MM.1S (cell line): ENCODE results near the gene SYTL3.

Source experiments
- DNase-seq: peaks from one replicate; pipeline ENCODE4 v3.0.0-alpha.2; 2015
- H2AFZ ChIP-seq: fragments of 300-600 bp; sonication (generic); 2 replicates; pipeline ENCODE4 v1.6.0; 2016; ENCODE audit warnings: antibody characterized with exemption, low read length
- H3F3A ChIP-seq: fragments of 300-600 bp; sonication (generic); 2 replicates; pipeline ENCODE4 v1.6.1; 2016; ENCODE audit warnings: mild to moderate bottlenecking, antibody characterized with exemption, low read length, moderate library complexity, mixed read lengths; ENCODE audit not compliant: insufficient read depth
- H3K27ac ChIP-seq: fragments of 300-600 bp; sonication (generic); 2 replicates; pipeline ENCODE4 v1.5.1; 2016; ENCODE audit warnings: mild to moderate bottlenecking, low read length
- H3K27me3 ChIP-seq: fragments of 300-600 bp; sonication (generic); replicated peaks from 2 replicates; pipeline ENCODE4 v1.6.0; 2016; ENCODE audit warnings: low read length; ENCODE audit not compliant: insufficient read depth
- H3K36me3 ChIP-seq: fragments of 300-600 bp; sonication (generic); replicated peaks from 2 replicates; pipeline ENCODE4 v1.6.1; 2016; ENCODE audit warnings: mild to moderate bottlenecking, low read length, mixed read lengths; ENCODE audit not compliant: insufficient read depth
- H3K4me1 ChIP-seq: fragments of 300-600 bp; sonication (generic); 2 replicates; pipeline ENCODE4 v1.6.1; 2016; ENCODE audit warnings: low read length, mixed read lengths
- H3K4me2 ChIP-seq: fragments of 300-600 bp; sonication (generic); 2 replicates; pipeline ENCODE4 v1.6.0; 2016; ENCODE audit warnings: low read depth, low read length
- H3K4me3 ChIP-seq: fragments of 300-600 bp; sonication (generic); 2 replicates; pipeline ENCODE4 v1.5.1; 2016; ENCODE audit warnings: low read length, mixed read lengths
- H3K79me2 ChIP-seq: fragments of 300-600 bp; sonication (generic); 2 replicates; pipeline ENCODE4 v1.6.1; 2016; ENCODE audit warnings: mixed run types, low read length, mixed read lengths
- H3K9ac ChIP-seq: fragments of 300-600 bp; sonication (generic); 2 replicates; pipeline ENCODE4 v1.6.1; 2016; ENCODE audit warnings: low read length, mixed read lengths
- H3K9me2 ChIP-seq: fragments of 300-600 bp; sonication (generic); replicated peaks from 2 replicates; pipeline ENCODE4 v1.6.1; 2016; ENCODE audit warnings: mild to moderate bottlenecking, low read length, mixed read lengths; ENCODE audit not compliant: insufficient read depth
- H3K9me3 ChIP-seq: fragments of 300-600 bp; sonication (generic); replicated peaks from 2 replicates; pipeline ENCODE4 v1.6.1; 2016; ENCODE audit warnings: mild to moderate bottlenecking, low read length, mixed read lengths; ENCODE audit not compliant: insufficient read depth
- H4K20me1 ChIP-seq: fragments of 300-600 bp; sonication (generic); 2 replicates; pipeline ENCODE4 v1.6.1; 2016; ENCODE audit warnings: mild to moderate bottlenecking, low read length, moderate library complexity, mixed read lengths; ENCODE audit not compliant: insufficient read depth
- CTCF ChIP-seq: fragments of 300-600 bp; sonication (generic); IDR thresholded peaks from 2 replicates; pipeline ENCODE4 v1.5.1; 2016; ENCODE audit warnings: antibody characterized with exemption, low read length, mixed read lengths
- EZH2 ChIP-seq: fragments of 300-600 bp; sonication (generic); optimal IDR thresholded peaks from 2 replicates; pipeline ENCODE3; 2017; ENCODE audit warnings: low read depth, mild to moderate bottlenecking, antibody characterized with exemption, low read length, mixed read lengths
- EZH2phosphoT487 ChIP-seq: fragments of 300-600 bp; sonication (generic); IDR thresholded peaks from 2 replicates; pipeline ENCODE4 v1.6.1; 2018; ENCODE audit warnings: antibody characterized with exemption, low read length

The SYTL3 gene

GRCh38 chr6:158680015-158680414, 30.2 kb downstream of the SYTL3 start:
- no peaks in the 10 kb centered on the region for H3K9me3 ChIP-seq
- no peaks in the 10 kb centered on the region for H3K27me3 ChIP-seq
- no peak overlapping the region for H3K4me2 ChIP-seq
- TF ChIP-seq CTCF (no peak), EZH2 (no peak), EZH2phosphoT487 (no peak)
- no peaks in the 10 kb centered on the region for H3K79me2 ChIP-seq
- H4K20me1 ChIP-seq = no peaks in the 10 kb centered on the region
- no peak overlapping the region for H3K27ac ChIP-seq
- no peaks in the 10 kb centered on the region for H3K36me3 ChIP-seq
- no peaks in the 10 kb centered on the region for H3K9me2 ChIP-seq
- H3K4me1 ChIP-seq = no peaks in the 10 kb centered on the region
- DNase-seq = no peak
- H3K4me3 ChIP-seq = no peak overlapping the region
- no peak overlapping the region for H2AFZ ChIP-seq
- no peak overlapping the region for H3K9ac ChIP-seq
- H3F3A ChIP-seq = no peaks in the 10 kb centered on the region

- no peaks in the 10 kb centered on the region for H3K9me3 ChIP-seq
- H3F3A ChIP-seq = no peaks in the 10 kb centered on the region
- no peak overlapping the region for H3K4me2 ChIP-seq
- H3K4me3 ChIP-seq = no peak overlapping the region
- H2AFZ ChIP-seq = no peak overlapping the region
- no peaks in the 10 kb centered on the region for H3K36me3 ChIP-seq
- H3K79me2 ChIP-seq = no peaks in the 10 kb centered on the region
- H3K27me3 ChIP-seq = no peaks in the 10 kb centered on the region
- no peak overlapping the region for H3K9ac ChIP-seq
- no peaks in the 10 kb centered on the region for H3K9me2 ChIP-seq
- no peaks in the 10 kb centered on the region for H4K20me1 ChIP-seq
- H3K27ac ChIP-seq = no peak overlapping the region
- no peaks in the 10 kb centered on the region for H3K4me1 ChIP-seq
- no peak for TF ChIP-seq CTCF
- no peak for TF ChIP-seq EZH2
- TF ChIP-seq EZH2phosphoT487 = no peak
- DNase-seq = no peak
These were observed 30.6 kb downstream of the SYTL3 start for GRCh38 chr6:158680481-158680880.

GRCh38 chr6:158684311-158684710, 34.5 kb downstream of the SYTL3 start:
- Histone ChIP-seq H3K4me2 (no peak overlapping the region), H3K27ac (no peak overlapping the region), H3K4me1 (peaks cover 8% of the 10 kb centered on the region; the same call in 1 of the 2 replicates), H3K4me3 (no peak overlapping the region), H4K20me1 (no peaks in the 10 kb centered on the region), H3K9me3 (no peaks in the 10 kb centered on the region), H3K9ac (no peak overlapping the region), H3K36me3 (no peaks in the 10 kb centered on the region), H3K79me2 (no peaks in the 10 kb centered on the region), H3K9me2 (no peaks in the 10 kb centered on the region), H3F3A (no peaks in the 10 kb centered on the region), H3K27me3 (no peaks in the 10 kb centered on the region), H2AFZ (no peak overlapping the region)
- no peak for DNase-seq
- no peak for TF ChIP-seq EZH2
- TF ChIP-seq CTCF = no peak
- no peak for TF ChIP-seq EZH2phosphoT487
